ENCODE results near the gene RIPOR2. TPM values are rescaled to one million over a fixed set of nuclear protein-coding genes. Genes with fewer than 3 reads are reported as not detected.

The RIPOR2 gene
- total RNA-seq, 1 donor from 2014 or later, result 49.0 TPM

- no peaks in the 10 kb centered on the region for H3K27me3 ChIP-seq
- H3K4me3 ChIP-seq, result no peak overlapping the region
- H3K27ac ChIP-seq, result no peak overlapping the region
- TF ChIP-seq CTCF (IDR thresholded peaks at IDR 0.05), result no peak
- no peaks in the 10 kb centered on the region for H3K36me3 ChIP-seq
- no peaks in the 10 kb centered on the region for H3K9me3 ChIP-seq
- H3K4me1 ChIP-seq, result peaks cover 0 to 7% of the 10 kb centered on the region in 2 donors
- no peak for DNase-seq (ENCODE audit: low spot score in 2 of 2)
- intact Hi-C loops (cut with DNase I), result no loop called here
Observed at GRCh38 chr6:24932832-24933231, 2.9 kb downstream of the RIPOR2 start.

- intact Hi-C loops (cut with DNase I), result no loop called here
- DNase-seq (ENCODE audit: low spot score in 2 of 2), result no peak
- H3K36me3 ChIP-seq, result no peaks in the 10 kb centered on the region
- H3K27me3 ChIP-seq, result no peaks in the 10 kb centered on the region
- no peak for TF ChIP-seq CTCF (IDR thresholded peaks at IDR 0.05)
- H3K4me1 ChIP-seq, result peaks cover 0 to 7% of the 10 kb centered on the region in 2 donors
- H3K27ac ChIP-seq, result no peak overlapping the region
- no peak overlapping the region for H3K4me3 ChIP-seq
- H3K9me3 ChIP-seq, result no peaks in the 10 kb centered on the region
Observed at GRCh38 chr6:24931718-24932691, 3.8 kb downstream of the RIPOR2 start.

GRCh38 chr6:24931296-24931695 is 4.5 kb downstream of the RIPOR2 start:
- TF ChIP-seq CTCF (IDR thresholded peaks at IDR 0.05), result no peak
- H3K4me3 ChIP-seq, result no peak overlapping the region
- no peak overlapping the region for H3K27ac ChIP-seq
- H3K9me3 ChIP-seq, result no peaks in the 10 kb centered on the region
- H3K4me1 ChIP-seq, result peaks cover 0 to 7% of the 10 kb centered on the region in 2 donors
- H3K27me3 ChIP-seq, result no peaks in the 10 kb centered on the region
- intact Hi-C loops (cut with DNase I), result no loop called here
- no peak for DNase-seq (ENCODE audit: low spot score in 2 of 2)
- H3K36me3 ChIP-seq, result no peaks in the 10 kb centered on the region

GRCh38 chr6:24930431-24930871 is 5.3 kb downstream of the RIPOR2 start:
- no peak for DNase-seq (ENCODE audit: low spot score in 2 of 2)
- Histone ChIP-seq H3K27ac (no peak overlapping the region), H3K9me3 (no peaks in the 10 kb centered on the region), H3K4me1 (peaks cover 0 to 7% of the 10 kb centered on the region in 2 donors), H3K36me3 (no peaks in the 10 kb centered on the region), H3K4me3 (no peak overlapping the region), H3K27me3 (no peaks in the 10 kb centered on the region)
- intact Hi-C loops (cut with DNase I), result no loop called here
- TF ChIP-seq CTCF (IDR thresholded peaks at IDR 0.05), result no peak

- H3K27ac ChIP-seq, result no peak overlapping the region
- TF ChIP-seq CTCF (IDR thresholded peaks at IDR 0.05), result no peak
Observed at GRCh38 chr6:24929242-24929641, 6.5 kb downstream of the RIPOR2 start.

More at GRCh38 chr6:24929242-24929641, 6.5 kb downstream of the RIPOR2 start:
- H3K27me3 ChIP-seq, result no peaks in the 10 kb centered on the region
- H3K9me3 ChIP-seq, result no peaks in the 10 kb centered on the region
- H3K4me3 ChIP-seq, result no peak overlapping the region
- intact Hi-C loops (cut with DNase I), result no loop called here
- no peak for DNase-seq (ENCODE audit: low spot score in 2 of 2)
- H3K36me3 ChIP-seq, result no peaks in the 10 kb centered on the region
- H3K4me1 ChIP-seq, result peaks cover 0 to 7% of the 10 kb centered on the region in 2 donors

All from ascending aorta (tissue), 2 donors.